Limb (tissue), 2 donors: Measurements from ENCODE around the gene CLEC16A.
A peak's percentile ranks its signal among the peaks of the same experiment; 100 is the strongest.

ENCODE experiments used
- DNase-seq, 2 donors: peaks; one replicate each; pipeline ENCODE4 v3.0.0-alpha.2; 2016; ENCODE audit errors: extremely low spot score in 2 of 2

The CLEC16A gene

DNA sequence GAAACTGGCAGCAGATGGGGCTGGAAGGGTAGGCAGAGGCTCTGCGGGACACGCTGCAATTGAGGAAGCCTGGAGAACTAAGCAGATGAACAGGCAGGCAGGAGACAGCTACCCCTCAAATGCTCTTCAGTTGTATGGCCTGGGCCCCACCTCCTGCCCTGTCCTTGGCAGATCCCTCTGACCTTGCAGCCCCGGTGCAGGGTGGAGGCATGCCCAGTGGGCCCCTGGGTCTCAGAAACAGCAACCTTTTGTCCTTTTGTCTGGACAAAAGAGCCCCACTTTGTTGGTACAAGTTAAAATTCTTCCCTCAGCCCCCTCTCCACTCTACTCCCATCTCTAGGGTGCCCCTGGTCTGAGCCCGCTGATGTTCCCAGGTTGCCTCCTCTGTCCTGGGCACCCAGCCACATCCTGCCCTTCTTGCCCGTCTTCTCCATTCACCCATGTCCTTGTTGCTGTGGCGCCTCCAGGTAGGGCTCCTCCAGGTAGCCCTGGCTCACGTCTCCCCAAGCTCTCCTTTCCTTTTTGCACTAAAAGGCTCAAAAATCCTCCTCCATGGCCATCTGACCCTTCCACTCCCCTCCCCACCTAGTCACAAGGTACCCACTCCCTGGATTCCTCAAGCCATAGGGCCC is 136.8 kb downstream of the CLEC16A start:
- no peak for DNase-seq

DNA sequence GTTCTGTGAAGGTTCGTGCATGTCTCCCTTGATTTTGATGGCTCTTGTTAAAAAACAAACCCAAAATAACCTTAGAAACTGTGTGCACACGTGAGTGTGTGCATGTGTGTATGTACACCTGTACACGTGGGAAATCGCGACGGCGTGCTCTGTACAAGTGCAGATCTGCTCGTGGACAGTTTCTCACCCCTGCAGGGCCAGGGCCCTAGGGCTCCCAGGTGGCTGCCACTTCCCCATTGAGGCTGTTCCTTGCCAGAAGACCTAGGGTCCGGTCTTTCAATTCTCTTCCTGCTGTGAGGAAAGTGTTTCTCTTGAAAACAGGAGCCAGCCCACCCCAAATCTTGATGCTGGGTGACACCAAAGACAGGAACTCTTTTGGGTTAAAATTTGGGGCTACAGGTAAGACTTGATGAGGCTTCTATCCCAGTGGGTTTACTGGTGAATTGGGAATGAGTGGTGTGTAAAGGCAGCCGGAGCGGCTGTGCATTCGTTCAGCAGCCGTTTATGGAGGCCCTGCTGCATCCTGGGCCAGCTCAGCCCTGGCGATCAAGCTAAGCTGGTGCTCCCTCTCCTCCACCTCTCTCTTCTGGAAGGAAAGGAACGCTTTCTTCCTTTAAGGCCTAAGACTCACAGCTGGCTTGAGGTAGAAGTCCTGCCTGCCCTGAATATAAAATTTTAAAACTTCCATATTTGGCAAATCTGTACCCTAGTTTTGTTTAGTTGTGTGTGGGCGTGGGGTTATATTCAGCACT is 137.9 kb downstream of the CLEC16A start:
- no peak for DNase-seq

DNA sequence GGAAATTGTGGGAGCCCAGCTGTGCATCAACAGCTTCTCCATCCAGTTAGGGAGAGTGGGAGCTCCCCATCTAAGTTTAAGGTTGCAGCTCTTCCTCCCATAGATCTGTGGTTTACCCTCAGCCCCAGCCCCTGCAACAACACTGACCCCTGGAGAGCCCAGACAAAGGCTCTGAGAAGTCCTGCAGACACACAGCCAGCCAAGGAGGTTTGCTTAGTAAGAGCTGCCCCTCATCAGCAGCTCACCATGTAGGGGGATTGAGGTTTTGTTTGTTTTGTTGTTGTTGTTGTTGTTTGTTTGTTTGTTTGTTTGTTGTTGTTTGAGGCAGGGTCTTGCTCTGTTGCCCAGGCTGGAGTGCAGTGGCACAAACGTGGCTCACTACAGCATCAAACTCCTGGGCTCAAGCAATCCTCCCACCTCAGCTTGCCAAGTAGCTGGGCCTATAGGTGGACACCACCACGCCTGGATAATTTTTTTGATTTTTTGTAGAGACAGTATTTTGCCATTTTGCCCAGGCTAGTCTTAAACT is 138.6 kb downstream of the CLEC16A start:
- no peak for DNase-seq

DNA sequence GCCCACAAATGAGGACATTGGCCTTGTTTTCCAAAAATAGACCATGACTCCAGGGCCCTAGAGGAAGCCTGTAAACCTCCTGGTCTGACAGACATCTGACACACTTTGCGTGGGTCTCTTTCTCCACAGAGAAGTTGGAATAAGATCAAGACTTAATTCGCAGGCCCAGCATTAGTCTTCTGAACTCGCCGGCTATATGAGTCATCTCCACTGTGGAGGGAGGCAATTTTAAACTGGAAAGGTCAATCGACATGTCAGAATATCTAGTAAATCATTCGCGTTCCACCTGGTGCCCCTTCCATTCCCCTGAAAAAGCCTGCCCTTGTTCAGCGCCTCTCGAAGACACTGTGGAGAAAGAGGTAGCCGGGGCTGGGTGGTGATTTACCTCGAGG is 140.1 kb downstream of the CLEC16A start:
- DNase-seq: no peak

DNA sequence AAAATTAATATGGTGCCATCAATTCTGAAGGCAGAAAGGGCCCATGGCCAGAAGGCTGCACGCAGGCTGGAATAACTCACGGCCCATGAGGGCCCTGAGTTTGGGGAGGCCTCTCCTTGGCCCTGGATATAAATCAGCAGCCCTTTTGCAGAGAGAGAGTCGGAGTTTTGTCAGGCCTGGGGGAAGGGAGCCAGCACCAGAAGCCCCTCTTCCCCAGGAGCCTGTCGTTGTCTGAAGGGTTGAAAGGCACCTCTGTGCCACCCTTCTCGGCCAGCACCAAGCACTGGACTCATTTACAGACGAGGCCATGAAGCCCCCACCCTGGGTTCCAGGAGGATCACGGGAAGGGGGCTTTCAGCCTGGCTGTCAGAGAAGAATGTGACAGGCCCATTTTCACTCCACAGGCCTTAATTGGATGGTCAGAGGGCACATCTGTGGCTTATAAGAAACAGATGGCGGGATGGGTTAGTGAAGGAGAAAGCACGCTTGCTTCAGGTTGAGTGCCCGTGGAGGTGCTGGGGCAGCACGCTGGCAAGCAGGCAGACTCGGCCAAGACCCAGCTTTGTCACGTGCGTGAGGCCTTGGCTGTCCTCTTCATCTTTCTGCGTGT is 140.6 kb downstream of the CLEC16A start:
- no peak for DNase-seq

DNA sequence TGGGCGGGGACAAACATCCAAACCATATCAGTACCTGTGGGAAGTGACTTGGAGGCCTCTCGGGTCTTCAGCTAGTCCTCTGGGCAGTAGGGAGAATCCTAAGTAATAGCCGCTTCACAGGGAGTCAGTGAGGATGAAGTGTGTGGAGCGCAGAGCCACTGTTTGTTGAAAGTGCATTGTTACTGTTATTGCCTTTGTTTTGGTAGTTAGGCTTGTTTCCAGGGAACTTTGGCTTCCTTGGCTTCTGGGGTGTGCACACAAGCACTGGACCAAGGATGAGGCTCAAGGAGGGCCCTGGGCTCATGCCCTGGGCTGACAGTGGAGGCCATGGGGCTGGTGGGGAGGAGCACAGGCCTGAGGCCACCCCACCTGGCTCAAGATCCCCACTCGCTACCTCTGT is 141.6 kb downstream of the CLEC16A start:
- no peak for DNase-seq

DNA sequence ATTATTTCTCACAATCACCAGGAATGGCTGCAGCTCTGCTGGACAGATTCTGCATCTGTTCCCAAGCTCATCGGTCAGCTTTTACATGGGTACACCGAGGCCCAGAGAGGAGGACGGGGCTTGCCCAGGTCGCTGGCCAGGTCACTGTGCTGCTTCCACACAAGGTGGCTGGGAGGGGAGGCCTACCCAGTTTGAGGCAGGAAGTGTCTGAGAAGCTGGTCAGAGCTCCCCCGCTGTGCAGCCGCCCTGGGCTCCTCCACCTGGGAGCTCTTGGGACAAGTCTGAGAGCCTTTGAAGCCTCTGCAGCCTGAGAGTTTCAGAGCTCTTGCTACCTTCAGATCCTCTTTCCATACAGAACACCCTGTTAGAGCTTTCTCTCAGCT is 143.3 kb downstream of the CLEC16A start:
- DNase-seq: no peak

DNA sequence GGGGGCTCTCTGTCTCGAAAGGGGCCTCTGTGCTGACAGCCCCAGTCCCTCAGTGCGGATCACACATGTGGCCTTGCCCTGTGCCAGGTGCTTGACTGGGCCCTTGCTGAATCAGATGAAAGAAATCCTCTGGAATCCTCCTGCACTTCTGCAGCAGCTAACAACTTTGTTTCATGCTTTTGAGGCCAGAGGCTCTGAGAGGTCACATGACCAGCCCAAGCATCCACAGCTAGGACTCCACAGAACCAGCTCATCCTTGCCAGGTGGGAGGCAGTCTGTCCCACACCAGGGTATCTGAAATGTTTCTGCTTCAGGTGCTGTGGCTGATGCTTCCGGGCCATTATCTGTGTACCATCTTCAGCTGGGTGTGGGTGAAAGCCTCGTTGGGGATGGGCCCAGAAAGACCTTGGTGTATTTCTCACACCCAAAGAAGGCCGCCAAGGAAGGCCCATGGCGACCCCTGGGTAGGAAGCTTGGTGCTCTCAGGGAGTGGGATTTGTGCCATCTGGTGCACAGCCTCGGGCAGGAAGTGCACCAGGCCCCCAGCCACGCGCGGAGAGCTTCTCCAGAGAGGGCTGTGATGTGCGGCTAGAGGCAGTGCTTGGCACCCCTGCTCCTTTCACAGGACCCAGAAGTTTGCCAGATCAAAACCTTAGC is 143.8 kb downstream of the CLEC16A start:
- no peak for DNase-seq

DNA sequence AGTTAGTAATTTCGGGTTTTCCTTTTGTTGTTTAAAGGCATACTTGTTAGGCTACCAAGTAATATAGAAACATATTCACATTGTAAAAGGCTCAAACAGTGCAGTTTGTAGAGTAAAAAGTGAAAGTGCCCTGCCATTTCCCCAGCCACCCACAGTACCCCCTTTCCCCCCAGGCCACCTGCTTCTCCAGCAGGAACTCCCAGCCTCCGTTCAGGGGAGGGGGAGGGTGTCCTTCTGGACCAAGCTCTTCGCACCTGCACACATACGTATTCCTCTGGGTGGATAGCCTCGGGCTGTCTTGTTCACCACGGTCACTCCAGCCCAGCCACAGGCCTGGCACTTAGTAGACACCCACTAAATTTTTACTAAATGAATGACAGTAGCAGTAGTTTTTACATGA is 144.5 kb downstream of the CLEC16A start:
- DNase-seq: no peak

DNA sequence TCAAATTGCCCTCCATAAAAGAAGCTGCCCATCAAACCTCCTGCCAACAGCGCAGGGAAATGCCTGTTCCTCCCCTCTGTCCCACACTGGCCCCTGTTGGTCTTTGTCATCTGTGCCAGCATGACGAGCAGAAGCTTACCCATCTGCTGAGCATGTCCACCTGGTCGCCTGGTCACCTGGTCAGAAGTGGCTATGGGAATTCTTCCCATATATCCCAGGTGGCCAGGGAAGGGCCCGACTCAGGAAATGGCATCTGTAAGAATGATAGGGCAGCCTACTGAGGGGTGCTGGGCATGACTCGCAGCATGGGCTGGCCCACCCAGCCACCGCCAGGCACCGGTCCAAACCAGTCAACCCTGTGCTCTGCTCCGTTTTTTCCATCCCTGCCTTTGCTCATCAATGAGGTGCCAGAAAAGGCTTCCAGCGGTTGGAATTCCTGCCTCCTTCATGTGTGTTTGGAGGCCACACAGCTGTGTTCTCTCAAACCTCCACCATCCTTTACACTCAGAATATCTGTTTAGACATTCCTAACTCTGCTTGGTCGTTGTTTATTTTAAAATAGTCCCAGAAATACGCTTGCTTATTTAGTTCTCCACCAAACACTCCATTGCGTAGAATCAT is 145.2 kb downstream of the CLEC16A start:
- DNase-seq: peak in 1 of 2 donors; percentile 73

DNA sequence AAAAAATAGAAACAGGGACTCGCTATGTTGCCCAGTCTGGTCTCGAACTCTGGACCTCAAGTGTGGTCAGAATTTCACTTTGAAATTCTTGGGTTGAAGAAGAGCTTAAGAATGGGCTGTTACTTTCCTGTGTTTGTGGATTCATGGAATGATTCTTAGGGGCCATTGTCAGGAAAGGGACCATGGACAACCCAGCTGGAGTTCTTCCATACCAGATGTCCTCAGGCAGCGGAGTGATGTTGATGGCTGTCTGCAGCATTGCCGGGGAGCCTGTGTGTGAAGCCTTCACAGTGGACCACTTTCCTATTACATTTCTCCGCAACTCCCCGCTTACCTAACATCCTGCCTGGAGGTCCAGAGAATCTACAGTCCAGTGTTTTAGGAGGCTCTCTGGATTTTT is 145.9 kb downstream of the CLEC16A start:
- DNase-seq: no peak

DNA sequence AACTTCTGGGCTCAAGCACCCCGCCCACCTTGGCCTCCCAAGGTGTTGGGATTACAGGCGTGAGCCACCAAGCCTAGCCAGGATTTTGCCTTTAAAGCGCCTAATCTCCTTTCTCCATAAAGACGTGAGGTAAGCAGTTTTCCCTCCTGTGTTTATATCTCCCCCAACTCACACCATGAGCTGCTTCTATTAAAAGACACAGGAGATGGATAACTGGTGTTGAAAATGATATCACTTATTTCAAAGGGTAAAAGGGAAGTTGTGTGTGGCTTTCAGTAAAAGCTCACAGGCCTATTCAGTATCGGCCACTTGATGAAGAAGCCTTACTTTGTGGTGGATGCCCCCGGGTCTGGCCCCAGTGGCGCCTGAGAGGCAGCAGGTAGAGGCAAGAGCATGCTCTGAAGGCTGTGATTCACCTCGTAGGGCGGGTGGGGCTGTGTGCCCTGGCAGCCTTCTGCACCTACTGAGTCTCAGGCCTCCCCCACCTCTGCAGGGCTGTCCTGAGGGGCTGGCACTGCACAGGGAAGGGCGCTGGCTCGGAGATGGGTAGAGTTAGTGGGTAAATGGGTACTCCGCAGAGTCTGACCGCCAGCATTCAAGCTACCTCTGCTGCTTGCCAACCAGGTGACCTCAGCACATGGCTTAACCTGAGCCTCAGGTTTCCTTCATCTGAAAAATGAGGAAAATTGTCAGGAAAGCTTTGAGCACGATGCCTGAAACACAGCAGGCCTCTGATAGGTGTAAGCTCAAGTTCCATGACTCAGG is 146.8 kb downstream of the CLEC16A start:
- no peak for DNase-seq

DNA sequence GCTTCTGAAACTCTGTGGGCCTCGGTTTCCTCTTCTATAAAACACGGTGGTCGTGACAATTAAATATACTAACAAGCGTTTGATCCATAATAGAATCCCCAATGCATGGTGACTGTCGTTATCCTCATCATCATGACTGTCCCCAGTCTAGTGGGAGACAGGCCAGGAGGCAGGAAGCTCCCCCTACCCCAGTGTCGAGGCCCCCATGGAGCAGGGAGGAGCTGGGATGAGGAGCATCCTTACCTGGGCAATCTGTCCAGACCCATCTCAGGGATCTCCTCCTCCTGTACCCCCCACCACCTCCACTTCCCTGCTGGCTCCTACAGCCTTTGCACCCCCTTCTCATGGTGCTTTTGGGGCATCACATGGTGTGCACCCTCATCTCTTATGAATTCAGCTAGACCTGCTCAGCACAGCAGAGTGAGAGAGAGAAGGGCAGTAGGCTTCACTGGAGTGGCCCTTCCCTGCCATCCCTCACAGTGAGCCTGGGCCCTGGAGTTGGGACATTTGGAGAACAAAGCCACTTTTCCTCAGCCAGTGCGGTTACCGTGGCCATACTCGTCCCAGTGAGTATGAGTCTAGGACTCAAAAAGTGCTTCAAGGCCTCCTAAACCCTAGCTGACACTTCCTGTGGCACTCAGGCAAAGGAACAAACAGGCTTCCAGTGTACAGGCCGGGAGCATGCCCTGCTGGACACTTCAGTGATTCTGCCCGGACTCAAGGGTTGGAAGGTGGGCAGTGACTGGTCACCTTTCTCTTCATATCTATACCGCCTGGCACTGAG is 148.6 kb downstream of the CLEC16A start:
- no peak for DNase-seq

DNA sequence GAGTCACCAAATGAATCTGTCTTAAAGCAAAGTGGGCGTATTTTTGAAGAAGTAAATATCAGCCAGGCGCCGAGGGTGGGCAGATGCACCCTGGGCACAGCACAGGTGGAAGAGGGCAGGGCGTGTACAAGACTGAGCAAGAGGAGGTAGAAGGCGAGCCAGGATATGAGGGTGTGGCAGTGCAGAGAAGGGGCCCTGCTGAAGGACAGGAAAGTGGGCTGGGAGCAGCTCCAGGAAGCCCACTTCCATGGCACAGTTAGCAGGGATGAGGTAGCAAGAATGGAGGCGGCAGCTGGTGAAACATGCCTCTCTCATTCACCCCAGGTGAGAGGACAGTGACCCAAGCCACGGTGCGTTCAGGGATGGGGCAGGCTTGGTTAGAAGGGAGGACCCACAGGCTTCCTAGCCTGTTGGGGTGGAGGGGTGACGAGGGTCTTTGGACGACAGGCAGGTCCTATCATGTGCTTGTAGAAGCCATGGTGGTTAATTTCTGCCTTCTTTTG is 149.3 kb downstream of the CLEC16A start:
- no peak for DNase-seq

DNA sequence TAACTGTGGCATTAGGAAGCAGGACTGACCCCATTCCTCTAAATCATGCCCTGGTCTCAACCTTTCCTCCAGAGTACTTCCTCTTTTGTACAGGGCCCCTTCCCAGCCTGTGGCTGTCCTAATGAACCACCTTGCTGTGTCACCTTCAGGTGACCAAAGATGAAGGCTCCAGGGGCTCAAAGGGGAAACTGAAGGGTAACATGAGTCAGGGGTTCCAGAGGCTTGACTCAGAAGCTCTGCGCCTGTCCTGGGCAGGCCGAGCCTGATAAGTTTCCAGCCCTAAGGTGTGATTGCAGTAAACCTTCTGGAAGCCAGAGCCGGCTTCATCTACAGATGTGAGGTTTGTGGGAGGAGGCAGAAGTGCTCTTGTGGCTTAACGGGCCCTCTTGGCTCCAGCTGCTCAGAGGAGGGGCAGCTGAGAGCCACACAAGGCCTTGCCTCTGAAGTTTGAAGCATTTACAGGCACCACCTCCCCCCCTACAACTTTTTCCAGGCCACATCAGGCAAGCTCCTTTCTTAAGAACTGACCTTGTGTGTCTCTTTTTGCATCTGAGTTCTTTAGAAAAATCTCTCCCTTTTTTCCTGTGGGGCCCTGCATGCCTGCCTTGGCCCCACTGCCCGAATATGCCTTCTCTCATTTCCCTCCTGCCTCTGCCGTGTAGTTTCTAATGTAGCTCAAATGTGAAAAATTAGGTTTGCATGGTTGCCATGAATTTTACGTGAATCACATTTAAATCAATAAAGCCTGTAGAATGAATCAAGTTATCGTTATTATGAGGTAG is 149.9 kb downstream of the CLEC16A start:
- DNase-seq: no peak

DNA sequence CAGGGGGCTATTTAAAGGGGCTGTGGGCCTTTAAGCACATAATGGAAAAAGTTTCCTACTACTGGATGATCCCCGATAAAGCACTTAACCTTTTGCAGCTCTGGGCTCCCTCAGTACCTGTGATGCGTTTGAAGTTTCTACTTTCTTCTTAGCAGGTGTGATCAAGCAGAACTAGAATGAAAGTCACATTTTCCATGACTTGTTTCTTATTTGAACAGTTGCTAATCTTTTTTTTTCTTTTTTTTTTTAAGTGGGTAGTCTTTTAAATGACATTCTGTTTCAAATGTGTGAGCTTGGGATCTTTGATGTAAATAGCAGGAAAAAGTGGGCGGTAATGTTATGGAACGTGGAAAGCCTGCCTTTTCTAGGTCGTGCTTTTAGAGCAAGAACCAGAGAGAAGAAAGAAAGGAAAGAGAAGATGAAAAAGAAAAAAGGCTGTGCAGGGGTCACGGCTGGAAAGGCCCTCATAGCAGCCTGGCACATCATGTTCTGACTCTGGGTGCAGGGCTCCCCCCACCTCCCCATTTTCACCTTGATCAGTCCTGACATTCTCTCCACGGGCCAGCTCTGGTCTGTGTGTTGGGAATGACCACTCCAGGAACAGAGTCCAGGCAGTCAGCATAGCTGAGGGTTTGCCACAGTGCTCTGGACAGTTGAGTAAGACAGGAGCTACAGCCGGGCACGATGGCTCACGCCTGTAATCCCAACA is 150.6 kb downstream of the CLEC16A start:
- no peak for DNase-seq

DNA sequence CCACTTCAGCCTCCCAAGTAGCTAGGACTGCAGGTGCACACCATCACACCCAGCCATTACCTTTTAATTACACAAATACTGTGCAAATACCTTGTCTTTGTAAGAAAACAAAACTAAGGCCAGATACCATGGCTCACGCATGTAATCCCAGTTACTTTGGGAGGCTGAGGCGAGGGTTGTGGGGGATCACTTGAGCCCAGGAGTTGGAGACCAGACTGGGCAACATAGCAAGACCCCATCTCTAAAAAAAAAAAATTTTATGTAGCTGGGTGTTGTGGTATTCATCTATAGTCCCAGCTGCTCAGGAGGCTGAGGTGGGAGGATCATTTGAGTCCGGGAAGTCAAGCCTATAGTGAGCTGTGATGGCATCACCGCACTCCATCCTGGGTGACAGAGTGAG is 151.6 kb downstream of the CLEC16A start:
- DNase-seq: no peak

DNA sequence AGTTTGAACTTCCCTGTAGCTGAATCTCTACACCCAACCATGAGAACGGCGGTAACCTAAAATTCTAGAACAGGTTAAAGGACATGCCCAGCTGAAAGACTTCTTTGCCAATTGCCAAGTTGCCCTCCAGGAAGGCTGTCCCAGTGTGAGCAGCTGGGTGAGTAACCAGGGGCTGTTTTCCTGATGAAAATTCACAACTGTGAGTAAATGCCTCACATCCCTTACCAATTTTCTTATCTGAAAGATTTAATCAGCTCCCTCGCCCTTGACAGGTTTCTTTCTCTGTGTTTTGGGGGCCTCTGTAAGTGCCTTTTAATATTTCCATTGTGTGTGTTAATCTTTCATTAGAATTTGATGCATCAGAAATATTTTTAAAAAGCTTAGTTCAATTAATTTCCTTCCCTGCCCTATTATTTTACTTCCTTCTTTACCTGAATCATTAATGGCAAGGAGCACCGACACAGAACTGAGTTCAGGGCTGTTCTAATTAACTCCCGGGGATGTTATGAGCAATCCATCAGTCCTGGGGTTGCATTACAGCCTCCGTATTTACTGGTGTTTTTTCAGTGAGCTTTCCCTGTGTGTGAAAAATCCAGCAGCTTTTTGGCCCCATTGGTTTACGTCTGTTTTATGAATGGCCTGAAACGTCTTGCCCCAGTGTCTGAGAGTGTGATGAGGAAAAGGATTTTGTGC is 152.9 kb downstream of the CLEC16A start:
- DNase-seq: no peak
